ENCODE measurements around the gene GPR146.
A peak's percentile ranks its signal among the peaks of the same experiment; 100 is the strongest.
"Not testable (repeated sequence)": the region's sequence is repeated elsewhere in the genome, so short reads cannot be mapped to it uniquely, and the experiment has no call there.

The GPR146 gene

GRCh38 chr7:1058311-1058710 is 14.0 kb downstream of the GPR146 start:
- no peak for DNase-seq (ENCODE audit: low spot score)

- peak; percentile 48 for DNase-seq (ENCODE audit: low spot score)
Observed at GRCh38 chr7:1058821-1059199, 14.5 kb downstream of the GPR146 start.

- DNase-seq (ENCODE audit: low spot score), result no peak
Observed at GRCh38 chr7:1059200-1060091, 15.1 kb downstream of the GPR146 start.

GRCh38 chr7:1060315-1061072 is 16.1 kb downstream of the GPR146 start:
- no peak for DNase-seq (ENCODE audit: low spot score)

- DNase-seq (ENCODE audit: low spot score), result no peak
Observed at GRCh38 chr7:1061180-1061579, 16.8 kb downstream of the GPR146 start.

- DNase-seq (ENCODE audit: low spot score), result no peak
Observed at GRCh38 chr7:1062296-1063294, 18.2 kb downstream of the GPR146 start.

- no peak for DNase-seq (ENCODE audit: low spot score)
Observed at GRCh38 chr7:1063361-1063760, 19.0 kb downstream of the GPR146 start.

GRCh38 chr7:1064581-1064980 is 20.2 kb downstream of the GPR146 start:
- DNase-seq (ENCODE audit: low spot score), result no peak

GRCh38 chr7:1065263-1065584 is 20.9 kb downstream of the GPR146 start:
- DNase-seq (ENCODE audit: low spot score), result no peak

- DNase-seq (ENCODE audit: low spot score), result peak; percentile 81
Observed at GRCh38 chr7:1065585-1066241, 21.4 kb downstream of the GPR146 start.

GRCh38 chr7:1066242-1066588 is 21.9 kb downstream of the GPR146 start:
- no peak for DNase-seq (ENCODE audit: low spot score)

- no peak for DNase-seq (ENCODE audit: low spot score)
Observed at GRCh38 chr7:1068013-1068412, 23.7 kb downstream of the GPR146 start.

GRCh38 chr7:1068619-1069018 is 24.3 kb downstream of the GPR146 start:
- no peak for DNase-seq (ENCODE audit: low spot score)

GRCh38 chr7:1070544-1071011 is 26.2 kb downstream of the GPR146 start:
- no peak for DNase-seq (ENCODE audit: low spot score)

GRCh38 chr7:1071731-1072254 is 27.4 kb downstream of the GPR146 start:
- DNase-seq (ENCODE audit: low spot score), result no peak

GRCh38 chr7:1073142-1073977 is 29.0 kb downstream of the GPR146 start:
- no peak for DNase-seq (ENCODE audit: low spot score)

- not testable (repeated sequence) for DNase-seq (ENCODE audit: low spot score)
Observed at GRCh38 chr7:1074018-1074417, 29.7 kb downstream of the GPR146 start.

GRCh38 chr7:1074593-1075431 is 30.5 kb downstream of the GPR146 start:
- DNase-seq (ENCODE audit: low spot score), result no peak

Measured in CD4-positive, alpha-beta T cell treated with Interleukin-15 for 4 hours (primary cell).